HG03135 (cell line): ENCODE measurements around the gene SAV1.
"Not testable (repeated sequence)": the region's sequence is repeated elsewhere in the genome, so short reads cannot be mapped to it uniquely, and the experiment has no call there.

Experiments used
- ATAC-seq: cut with Tn5 transposase; IDR thresholded peaks from one replicate; pipeline ENCODE4 v1.9.1; 2021; ENCODE audit warnings: mild to moderate bottlenecking, moderate library complexity; ENCODE audit not compliant: unreplicated experiment

The SAV1 gene

DNA sequence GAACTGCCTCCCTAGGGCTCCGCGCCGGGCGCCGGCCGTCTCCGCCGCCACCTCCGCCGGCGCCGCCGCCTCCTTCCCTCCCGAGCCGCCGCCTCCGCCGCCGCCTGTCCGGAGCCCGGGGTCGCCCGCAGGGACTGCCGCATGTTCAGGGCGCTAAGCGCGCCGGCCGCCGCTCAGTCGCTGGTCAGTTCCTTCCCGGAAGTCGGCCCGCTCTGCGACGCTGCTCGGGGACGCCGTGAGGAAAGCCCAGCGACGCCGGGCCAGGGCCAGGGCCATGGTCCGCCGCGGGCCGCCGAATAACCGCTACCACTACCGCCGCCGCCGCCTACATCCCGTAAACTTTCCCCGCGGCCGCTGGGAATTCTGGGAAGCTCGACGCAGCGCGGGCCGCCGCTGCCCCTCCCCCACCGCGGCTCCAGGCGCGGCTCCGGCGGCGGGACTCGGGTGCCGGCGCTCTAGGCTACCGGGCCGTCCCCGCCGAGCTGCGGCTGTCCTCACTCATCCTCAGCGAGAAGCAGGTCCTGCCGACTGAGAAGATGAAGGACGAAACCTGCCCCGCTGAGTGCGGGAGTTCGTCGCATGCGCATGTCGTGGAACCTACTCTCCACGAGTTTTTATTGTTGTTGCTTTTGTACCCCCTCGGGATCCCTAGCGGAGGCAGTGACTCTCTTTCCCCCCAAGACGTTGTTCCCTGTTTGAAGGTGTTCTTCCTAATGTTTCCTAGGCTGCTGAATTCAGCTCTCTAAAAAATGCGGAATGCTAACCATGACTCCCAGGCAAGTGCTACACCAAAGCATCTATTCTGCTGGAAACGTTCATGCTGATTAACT lies at the start of gene SAV1:
SAV1 (minus strand) TSS at position 311 of the 830 bp plus-strand sequence. CDS start 339 bp downstream, outside the sequence.
- ATAC-seq: peak; percentile 58

DNA sequence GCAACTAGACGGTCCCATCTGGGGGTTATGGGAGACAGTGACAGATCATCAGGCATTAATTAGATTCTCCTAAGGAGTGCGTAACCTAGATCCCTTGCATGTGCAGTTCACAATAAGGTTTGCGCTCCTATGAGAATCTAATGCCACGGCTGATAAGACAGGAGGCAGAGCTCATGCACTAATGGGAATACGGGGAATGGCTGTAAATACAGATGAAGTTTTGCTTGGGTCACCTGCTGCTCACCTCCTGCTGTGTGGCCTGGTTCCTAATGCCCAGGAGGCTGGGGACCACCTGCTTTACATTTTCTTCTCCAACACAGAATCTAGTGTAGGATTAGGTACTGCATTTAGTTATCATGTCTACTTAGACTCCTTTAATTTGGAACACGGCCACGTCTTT lies 49.7 kb upstream of the SAV1 start:
- no peak for ATAC-seq

DNA sequence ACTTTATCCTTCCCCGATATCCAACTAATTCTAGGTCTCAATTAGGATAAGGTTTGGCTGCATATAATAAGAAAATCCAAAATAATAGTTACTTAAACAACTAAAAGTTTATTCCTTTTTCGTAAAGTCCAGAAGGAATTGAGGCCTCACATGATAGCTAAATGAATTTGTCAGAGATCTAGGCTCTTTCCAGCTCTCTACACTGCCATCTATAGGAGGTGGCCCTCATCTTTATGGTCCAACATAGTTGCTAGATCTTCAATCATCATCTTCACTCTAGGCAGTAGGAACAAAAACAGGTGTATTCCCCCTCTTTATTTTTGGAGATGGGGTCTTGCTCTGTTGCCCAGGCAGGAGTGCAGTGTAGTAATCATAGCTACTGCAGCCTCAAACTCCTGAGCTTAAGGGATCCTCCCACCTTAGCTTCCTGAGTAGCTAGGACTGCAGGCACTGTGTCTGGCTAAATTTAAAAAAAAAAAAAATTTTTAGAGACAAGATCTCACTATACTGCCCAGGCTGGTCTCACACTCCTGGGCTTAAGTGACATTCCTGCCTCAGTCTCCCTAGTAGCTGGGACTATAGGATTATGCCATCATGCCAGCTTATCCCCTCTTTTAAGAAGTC lies 46.5 kb upstream of the SAV1 start:
- ATAC-seq: no peak

DNA sequence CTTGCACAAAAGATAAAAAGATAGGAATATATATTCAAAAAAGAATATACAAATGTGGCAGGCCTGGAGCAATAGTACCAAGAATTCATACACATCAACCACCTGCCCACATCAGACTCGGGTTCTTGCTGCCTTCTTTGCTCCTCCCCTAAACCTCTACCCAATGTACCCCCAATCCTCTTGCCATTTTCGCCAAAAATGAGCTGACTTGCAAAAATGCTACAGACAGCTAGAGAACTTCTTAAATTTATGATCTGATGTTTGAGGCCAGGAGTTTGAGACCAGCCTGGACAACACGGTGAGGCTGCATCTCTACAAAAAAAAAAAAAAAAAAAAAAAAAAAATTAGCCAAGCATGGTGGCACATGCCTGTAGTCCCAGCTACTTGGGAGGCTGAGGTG lies 42.9 kb upstream of the SAV1 start:
- no peak for ATAC-seq

DNA sequence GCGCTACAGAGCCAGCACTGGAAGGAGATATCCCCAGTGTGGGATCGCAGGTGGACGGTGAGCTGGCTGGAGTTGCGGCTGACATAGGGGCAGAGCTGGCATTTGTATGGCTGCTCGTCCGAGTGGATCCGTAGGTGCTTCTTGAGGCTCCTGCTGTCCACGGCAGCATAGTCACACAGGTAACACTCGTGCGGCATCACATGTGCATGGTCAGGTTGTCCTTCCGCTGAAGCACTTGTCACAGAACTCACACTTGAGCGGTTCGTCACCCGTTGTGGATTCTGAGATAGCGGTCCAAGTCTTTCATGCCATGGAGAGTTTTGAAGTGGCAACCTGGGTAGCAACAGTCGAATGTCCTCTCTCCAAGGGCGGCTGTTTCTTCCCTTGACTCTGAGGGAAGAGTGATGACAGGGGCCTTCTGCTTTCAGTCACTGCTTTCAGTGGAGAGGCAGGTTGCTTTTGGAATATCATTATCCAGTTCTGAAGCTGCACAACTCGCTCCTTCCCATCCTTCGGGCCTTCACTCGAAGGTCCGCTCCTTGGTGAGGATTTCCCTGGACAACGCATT lies 37.0 kb upstream of the SAV1 start:
- no peak for ATAC-seq

DNA sequence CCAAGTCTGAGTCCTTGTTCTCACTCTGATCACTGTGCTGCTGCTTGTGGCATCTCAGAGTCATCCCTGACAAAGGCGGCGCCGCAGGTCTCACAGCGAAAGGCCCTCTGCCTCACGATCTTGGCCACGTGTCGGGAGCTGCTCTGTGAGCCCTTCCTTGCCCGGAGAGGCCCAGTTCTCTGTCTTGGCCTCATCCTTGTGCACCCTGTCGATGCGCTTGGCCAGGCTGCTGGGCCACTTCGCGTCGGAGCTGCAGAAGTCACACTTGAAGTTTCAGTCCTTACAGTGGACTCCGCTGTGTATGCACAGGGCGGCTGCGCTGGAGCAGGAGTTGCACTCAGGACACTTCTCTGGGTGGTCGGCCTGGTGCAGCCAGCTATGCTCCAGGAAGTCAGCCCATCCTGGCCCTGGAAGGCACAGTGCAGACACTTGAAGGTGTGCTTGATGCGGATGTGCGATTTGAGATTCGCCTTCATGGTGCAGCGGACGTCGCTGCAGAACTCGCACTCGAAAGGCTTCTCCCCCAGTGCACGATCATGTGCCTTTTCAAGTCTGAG lies 36.4 kb upstream of the SAV1 start:
- ATAC-seq: no peak

DNA sequence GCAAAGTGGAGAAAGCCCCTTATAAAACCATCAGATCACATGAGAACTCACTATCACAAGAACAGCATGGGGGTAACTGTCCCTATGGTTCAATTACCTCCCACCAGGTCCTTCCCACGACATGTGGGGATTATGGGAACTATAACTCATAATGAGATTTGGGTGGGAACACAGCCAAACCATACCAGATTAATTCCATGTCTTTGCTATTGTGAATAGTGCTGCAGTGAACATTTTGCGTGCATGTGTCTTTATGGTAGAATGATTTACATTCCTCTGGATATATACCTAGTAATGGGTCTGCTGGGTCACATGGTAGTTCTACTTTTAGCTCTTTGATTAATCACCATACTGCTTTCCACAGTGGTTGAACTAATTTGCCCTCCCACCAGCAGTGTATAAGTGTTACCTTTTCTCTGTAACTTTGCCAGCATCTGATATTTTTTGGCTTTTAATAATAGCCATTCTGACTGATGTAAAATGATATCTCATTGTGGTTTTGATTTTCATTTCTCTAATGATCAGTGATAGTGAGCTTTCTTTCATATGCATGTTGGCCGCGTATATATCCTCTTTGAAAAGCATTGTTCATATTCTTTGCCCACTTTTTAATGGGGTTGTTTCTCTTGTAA lies 29.7 kb upstream of the SAV1 start:
- ATAC-seq: no peak

DNA sequence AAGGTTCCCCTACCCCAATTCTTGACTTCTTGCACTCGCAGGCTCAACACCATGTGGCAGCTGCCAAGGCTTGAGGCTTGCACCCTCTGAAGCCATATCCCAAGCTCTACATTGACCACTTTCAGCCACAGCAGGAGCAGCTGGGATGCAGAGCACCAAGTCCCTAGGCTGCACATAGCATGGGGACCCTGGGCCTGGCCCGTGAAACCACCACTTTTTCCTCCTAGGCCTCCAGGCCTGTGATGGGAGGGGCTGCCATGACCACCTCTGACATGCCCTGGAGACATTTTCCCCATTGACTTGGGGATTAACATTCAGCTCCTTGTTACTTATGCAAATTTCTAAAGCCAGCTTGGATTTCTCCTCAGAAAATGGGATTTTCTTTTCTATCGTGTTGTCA lies 26.2 kb upstream of the SAV1 start:
- not testable (repeated sequence) for ATAC-seq

DNA sequence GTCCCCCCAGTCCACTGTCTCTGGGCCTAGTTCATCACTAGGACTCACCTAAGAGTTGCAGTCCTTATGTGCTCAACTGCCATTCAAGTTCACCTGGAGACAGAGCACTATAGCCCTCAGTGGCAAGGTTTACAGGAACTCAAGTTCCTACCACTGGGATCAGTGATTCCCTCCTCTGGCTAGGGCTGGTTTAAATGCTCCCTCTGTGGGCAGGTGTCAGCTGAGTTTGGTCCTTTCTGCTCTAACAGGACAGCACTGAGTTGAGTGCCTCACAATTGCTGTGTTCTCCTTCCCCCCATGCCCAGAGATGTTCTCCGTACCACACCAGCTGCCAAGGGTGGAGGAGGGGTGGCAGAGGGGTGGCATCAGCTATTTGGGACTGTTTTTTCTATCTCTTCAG lies 20.8 kb upstream of the SAV1 start:
- ATAC-seq: no peak

DNA sequence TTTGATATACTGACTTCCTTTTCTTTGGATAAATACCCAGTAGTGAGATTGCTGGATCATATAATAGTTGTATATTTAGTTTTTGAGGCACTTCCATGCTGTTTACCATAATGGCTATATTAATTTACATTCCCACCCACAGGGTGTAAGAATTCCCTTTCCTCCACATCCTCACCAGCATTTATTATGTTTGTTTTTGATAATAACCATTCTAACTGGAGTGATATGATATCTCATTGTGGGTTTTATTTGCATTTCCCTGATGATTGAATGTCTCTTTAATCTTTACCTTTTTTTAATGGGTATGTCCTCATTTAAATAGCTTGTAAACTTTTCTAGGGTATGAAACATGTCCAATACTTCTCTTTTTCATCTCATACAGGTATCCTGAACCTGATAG lies 11.6 kb upstream of the SAV1 start:
- ATAC-seq: no peak

DNA sequence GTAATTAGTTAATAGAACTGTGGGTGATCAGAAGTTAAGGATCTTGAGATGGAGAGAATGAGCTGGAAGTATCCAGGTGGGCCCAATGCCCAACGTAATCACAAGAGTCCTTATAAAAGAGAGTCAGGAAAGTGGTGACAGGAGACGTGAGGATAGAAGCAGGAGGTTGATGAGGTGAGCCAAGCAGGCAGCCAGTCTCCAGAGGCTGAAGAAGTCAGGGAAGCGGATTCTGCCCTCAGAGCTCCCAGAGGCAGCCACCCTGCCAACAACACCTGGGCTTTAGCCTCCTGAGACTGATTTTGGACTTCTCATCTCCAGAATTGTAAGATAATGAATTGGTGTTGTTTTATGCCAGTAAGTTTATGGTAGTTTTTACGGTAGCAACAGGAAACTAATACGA lies 10.1 kb upstream of the SAV1 start:
- ATAC-seq: no peak

DNA sequence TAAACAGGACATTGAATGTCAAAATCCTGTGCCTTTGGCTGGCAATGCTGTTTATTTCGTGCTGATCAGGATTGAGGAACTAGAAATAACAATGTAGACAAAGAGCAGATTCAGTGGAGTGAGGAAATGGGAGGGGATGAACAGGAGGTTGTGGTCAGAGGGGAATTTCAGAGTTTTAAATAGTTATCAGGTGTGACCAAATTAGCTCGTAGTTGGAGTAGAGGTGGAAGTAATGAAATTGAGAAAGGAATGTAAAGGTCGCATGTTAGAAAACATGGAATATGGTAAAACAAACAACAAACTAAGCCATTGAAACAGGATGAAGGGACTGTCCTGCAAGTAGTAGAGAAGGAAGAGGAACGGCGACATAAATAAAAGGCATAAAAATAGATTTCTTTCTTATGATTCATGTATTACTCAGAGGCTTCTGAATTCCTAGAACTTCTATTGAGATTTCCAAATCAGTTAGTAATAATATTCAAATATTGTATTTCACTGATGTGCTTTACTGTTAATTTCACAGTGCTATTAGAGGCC lies 9.5 kb upstream of the SAV1 start:
- ATAC-seq: no peak

DNA sequence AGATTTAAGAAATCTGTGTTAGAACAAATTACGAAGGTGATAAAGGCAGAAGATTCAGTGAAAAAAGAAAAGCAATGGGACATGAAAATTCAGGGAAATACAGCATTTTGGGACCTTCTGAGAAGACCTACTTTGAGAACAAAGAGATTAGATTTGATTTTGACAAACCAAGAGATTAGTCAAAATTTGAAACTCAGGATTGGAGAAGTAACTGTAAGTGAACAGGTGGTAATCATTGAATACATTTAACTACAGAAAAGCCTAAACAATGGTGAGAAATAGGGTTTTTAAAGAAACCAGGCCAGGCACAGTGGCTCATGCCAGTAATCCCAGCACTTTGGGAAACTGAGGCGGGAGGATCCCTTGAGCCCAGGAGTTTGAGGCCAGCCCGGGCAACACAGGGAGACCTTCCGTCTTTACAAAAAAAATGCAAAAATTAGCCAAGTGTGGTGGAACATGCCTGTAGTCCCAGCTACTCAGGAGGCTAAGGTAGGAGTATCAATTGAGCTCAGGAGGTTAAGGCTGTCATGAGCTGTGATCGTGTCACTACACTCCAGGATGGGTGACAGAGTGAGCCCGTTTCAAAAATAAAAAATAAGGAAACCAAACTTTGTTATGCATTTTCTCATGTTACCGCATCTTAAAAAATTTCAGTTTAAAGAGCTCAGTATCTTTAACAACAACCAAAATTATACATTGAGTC lies 8.9 kb upstream of the SAV1 start:
- no peak for ATAC-seq

DNA sequence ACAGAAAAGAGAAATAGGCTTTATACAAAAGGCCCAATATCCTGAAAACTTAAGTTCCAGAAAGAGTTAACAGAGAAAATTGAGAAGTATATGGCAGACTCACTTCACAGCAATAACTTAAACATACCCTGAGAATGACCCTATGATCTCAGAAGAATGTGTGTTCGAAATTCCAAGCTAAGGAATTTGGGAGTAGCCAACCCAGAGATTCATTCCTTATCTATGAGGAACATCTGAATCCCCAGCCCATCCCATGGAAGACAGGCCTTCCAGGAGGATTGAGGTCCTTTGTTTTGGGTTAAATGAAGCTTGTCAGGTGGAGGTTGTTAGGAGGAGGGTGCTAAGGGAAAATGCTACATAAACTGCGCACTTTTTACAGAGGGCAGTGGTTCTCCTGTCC lies 7.5 kb upstream of the SAV1 start:
- ATAC-seq: no peak

DNA sequence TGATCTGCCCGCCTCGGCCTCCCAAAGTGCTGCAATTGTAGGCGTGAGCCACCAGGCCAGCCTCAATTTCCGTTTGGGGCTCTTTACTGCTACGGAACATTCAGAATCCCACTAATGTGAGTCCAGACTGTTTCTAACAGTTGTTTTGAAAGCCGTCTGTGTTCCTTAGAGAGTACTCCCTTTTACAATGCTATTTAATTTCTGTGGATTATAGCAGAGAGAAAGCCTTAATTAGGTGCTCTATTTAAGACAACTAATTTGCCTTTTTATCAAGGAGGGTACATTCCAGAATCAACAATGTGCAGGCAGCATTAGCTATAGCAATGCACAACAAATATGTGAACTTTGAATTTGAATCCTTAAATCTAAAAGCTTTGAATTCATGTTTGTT lies 2.8 kb upstream of the SAV1 start:
- ATAC-seq: no peak

DNA sequence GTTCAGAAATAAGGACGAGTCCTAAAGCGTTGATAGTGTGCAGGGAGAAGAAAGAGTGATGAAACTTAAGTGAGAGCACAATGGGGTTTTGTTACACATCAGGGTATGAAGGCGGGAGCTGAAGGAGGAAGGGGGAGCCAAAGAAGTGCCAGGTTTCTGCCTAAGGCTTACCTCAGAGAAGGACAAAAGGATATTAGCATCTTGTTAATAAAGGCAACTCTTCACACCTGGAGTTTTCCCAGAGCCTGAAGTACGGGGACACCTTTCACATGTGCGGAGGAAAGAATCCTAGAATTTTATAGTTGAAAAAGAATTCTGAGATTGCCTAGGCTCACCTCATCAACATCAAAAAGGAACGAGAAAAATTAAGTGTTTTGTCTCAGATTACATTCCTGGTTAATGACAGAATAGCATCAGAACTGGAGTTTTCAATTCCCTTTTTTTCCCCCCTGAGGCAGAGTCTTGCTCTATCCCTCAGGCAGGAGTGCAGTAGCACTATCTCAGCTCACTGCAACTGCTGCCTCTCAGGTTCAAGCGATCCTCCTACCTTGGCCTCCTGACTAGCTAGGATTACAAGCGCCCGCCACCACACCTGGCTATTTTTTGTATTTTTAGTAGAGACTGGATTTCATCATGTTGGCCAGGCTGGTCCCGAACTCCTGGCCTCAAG lies 2.2 kb upstream of the SAV1 start:
- ATAC-seq: no peak

DNA sequence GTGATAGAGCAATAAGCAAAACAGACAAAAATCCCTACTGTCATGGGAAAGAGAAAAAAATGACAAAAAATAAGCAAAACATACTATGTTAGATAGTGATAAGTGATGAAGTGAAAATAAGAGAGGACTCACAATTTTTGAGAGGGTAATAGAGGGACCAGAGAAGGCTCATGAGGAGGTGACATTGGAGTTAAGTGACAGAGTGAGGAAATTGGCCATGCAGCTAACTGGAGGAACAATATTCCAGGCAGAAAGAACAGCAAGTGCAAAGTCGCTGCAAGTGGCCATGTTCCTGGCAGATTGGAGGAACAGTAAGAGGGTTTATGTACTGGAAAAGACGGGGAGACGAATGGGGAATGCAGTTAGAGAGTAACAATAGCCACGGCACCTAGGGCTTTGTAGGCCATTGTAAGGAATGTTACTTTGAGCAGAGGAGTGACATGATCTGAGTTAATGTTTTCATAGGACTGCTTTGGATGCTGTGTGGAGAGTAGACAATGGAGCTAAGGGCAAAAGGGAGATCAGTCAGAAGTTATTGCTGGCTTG lies 1.4 kb upstream of the SAV1 start:
- ATAC-seq: no peak

DNA sequence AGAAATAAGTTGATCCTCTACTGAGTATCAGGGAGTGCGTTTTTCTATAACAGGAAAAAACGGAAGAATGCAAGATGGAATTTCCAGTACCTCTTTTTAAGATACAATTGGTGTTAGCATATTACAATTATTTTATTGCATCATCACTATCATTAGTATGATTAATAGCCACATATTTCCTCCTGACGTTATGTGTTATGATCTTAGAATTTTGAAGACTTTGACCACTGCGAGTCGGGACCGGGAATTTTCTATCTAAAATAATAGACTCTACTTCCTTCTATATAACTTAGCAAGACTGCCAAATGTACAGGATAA lies 679 bp upstream of the SAV1 start:
- no peak for ATAC-seq

DNA sequence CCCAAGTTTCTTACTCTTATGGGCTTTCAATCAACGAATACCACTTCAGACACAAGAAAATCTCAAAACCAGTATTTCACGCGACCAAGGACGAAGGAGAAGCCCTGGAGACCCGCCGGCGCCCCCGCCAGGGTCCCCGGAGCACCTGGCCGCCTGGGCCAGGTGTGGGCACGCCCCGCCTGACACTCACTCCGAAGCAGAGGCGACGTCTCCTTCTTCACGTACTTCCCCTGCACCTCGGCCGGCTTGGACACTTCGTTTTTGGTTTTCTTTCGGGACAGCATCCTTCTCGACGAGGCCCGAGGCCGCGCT lies 466 bp downstream of the SAV1 start:
- ATAC-seq: peak; percentile 36
